ENCODE results near the gene PKN3. TPM values are rescaled to one million over a fixed set of nuclear protein-coding genes. Genes with fewer than 3 reads are reported as not detected.

The PKN3 gene
- total and polyA plus RNA-seq, 2 of the 13 experiments (the other 11 are each of a cell fraction or from before 2014, with no cell fraction given): 10.5 to 13.2 TPM

GRCh38 chr9:128684325-128685199, 17.7 kb upstream of the PKN3 start (continued):
- TF ChIP-seq ZNF549 (CRISPR knock-in tag; IDR thresholded peaks at IDR 0.05) (no peak), KDM6A (CRISPR knock-in tag; IDR thresholded peaks at IDR 0.05; ENCODE audit: low read depth) (no peak), ZNF441 (CRISPR knock-in tag; IDR thresholded peaks at IDR 0.05; ENCODE audit: borderline replicate concordance) (no peak), GLMP (CRISPR knock-in tag; IDR thresholded peaks at IDR 0.05; ENCODE audit: borderline replicate concordance) (no peak), HIC2 (CRISPR knock-in tag; IDR thresholded peaks at IDR 0.05; ENCODE audit: low read depth) (no peak), GTF2F1 (IDR thresholded peaks at IDR 0.05; ENCODE audit: low read length) (no peak), MLLT10 (CRISPR knock-in tag; IDR thresholded peaks at IDR 0.05) (no peak), ZNF644 (CRISPR knock-in tag; IDR thresholded peaks at IDR 0.05; ENCODE audit: low read depth) (0 out of 2 replicates have a peak, but pooled peaks have one; percentile 17), MED13 (CRISPR knock-in tag; IDR thresholded peaks at IDR 0.05) (no peak), SP1 (IDR thresholded peaks at IDR 0.05) (no peak), SP1 (CRISPR knock-in tag; IDR thresholded peaks at IDR 0.05) (no peak), TMF1 (CRISPR knock-in tag; IDR thresholded peaks at IDR 0.05; ENCODE audit: low read depth) (no peak), HNRNPL (IDR thresholded peaks at IDR 0.05; ENCODE audit: low read depth, low read length) (0 out of 2 replicates have a peak, but pooled peaks have one; percentile 56), KDM4B (CRISPR knock-in tag; IDR thresholded peaks at IDR 0.05) (no peak), EEA1 (CRISPR knock-in tag; IDR thresholded peaks at IDR 0.05; ENCODE audit: borderline replicate concordance) (no peak), ZNF496 (CRISPR knock-in tag; IDR thresholded peaks at IDR 0.05; ENCODE audit: insufficient replicate concordance) (no peak)
- TF ChIP-seq, protein P1, sequence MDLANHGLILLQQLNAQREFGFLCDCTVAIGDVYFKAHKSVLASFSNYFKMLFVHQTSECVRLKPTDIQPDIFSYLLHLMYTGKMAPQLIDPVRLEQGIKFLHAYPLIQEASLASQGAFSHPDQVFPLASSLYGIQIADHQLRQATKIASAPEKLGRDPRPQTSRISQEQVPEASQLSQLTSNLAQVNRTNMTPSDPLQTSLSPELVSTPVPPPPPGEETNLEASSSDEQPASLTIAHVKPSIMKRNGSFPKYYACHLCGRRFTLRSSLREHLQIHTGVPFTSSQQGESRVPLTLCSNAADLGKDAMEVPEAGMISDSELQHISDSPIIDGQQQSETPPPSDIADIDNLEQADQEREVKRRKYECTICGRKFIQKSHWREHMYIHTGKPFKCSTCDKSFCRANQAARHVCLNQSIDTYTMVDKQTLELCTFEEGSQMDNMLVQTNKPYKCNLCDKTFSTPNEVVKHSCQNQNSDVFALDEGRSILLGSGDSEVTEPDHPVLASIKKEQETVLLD (CRISPR knock-in tag; IDR thresholded peaks at IDR 0.05; ENCODE audit: low read depth): no peak
- TF ChIP-seq, protein P2, sequence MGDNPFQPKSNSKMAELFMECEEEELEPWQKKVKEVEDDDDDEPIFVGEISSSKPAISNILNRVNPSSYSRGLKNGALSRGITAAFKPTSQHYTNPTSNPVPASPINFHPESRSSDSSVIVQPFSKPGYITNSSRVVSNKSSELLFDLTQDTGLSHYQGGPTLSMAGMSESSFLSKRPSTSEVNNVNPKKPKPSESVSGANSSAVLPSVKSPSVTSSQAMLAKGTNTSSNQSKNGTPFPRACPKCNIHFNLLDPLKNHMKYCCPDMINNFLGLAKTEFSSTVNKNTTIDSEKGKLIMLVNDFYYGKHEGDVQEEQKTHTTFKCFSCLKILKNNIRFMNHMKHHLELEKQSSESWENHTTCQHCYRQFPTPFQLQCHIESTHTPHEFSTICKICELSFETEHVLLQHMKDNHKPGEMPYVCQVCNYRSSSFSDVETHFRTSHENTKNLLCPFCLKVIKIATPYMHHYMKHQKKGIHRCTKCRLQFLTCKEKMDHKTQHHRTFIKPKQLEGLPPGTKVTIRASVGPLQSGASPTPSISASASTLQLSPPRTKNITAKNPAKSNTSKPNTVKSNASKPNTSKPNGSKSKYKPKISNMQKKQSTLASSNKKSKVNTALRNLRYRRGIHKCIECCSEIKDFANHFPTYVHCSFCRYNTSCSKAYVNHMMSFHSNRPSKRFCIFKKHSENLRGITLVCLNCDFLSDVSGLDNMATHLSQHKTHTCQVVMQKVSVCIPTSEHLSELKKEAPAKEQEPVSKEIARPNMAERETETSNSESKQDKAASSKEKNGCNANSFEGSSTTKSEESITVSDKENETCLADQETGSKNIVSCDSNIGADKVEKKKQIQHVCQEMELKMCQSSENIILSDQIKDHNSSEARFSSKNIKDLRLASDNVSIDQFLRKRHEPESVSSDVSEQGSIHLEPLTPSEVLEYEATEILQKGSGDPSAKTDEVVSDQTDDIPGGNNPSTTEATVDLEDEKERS (CRISPR knock-in tag; IDR thresholded peaks at IDR 0.05): no peak; the same call in 1 of the 2 replicates
